IPS-NIHi7 (cell line): ENCODE data around the gene C20orf141.
"Not testable (repeated sequence)": the region's sequence is repeated elsewhere in the genome, so short reads cannot be mapped to it uniquely, and the experiment has no call there.

Experiments
- DNase-seq: peaks from one replicate; pipeline ENCODE4 v3.0.0; 2012; ENCODE audit warnings: mixed read lengths; ENCODE audit errors: extremely low spot score

The C20orf141 gene

DNA sequence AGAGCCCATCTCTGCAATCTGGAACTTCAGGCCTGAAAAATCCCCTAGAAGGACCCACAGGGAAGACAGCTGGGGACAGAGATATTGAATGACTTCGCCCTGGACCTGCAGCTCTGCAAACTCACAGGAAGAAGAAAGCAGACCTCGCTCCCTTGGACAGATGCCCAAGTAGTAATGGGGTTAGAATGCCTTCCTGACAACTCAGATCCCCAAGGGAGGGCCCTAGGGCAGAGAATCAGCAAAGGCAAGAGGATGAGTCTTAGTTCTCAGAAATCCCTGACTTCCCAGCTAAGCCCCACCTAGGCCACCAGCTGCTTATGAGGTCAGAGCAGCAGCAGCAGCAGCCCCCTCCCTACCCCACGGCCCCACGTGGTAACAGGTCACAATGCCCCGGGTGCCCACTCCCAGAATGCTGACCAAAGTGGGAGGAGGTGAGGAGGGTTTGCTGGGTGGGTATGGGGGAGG lies at the start of gene C20orf141:
Gene C20orf141, plus strand, starts transcription at position 401 of the 465 bp plus-strand sequence. CDS start 198 bp downstream, outside the sequence.
- no peak for DNase-seq

DNA sequence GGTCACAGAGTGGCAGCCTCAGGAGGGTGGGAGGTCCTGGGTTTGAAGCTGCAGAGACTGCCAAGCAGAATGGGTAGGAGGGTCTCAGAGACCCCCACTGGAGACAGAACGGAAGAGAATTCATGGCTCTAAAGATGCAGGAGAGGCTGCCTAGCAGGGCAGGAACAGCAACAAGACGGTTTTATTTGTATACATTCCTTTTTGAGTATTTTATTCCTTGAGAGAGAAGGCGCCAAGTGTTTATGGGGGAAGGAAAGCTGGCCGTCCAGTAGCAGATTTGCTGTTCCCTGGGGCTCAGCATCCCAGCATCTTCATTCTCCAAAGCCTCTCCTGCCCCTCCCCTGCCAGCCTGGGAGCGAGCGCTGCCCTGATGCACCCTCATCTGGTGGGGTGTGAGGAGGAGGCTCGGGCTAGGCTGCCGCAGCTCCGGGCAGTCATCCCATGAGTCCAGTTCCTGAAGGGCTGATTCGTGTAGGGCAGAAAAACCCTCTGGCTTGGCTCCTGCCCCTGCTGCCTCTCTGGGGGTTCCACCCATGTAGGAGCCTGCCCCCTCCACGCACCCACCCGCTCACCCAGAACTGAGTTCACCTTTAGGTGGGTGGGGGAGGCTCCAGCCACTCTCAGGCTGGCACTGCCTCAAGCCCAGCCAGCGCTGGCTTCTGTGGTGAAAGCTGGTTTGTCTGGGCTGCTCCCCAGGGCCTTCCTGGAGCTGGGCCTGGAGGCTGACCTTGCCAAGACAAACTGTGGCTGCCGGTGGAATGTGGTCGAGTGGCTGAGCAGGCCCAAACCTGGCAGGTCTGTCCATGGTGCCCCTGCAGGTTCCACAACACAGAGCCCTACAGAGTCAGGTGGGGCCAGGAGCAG lies 46.8 kb upstream of the C20orf141 start:
- DNase-seq = no peak

DNA sequence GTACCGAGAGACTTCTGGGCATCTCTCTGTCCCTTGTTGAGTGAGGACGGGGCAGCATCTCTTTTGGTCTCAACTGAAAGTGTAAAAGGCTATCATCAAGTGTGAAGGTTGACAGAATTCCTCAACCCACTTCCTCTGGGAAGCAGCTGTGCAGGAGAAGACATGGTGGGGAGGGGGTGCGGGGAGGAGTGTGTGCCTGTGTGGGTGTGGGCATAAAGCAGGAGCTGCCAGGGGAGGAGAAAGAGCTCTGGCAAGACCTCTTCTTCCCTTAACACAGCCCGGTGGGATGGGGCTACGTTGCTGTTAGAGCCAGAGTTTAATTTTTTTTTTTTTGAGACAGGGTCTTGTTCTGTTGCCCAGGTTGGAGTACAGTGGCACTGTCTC lies 46.2 kb upstream of the C20orf141 start:
- DNase-seq = no peak

- DNase-seq = not testable (repeated sequence)
These were observed 44.7 kb upstream of the C20orf141 start for GRCh38 chr20:2770091-2770490.

- no peak for DNase-seq
These were observed 43.1 kb upstream of the C20orf141 start for GRCh38 chr20:2771631-2772080.

DNA sequence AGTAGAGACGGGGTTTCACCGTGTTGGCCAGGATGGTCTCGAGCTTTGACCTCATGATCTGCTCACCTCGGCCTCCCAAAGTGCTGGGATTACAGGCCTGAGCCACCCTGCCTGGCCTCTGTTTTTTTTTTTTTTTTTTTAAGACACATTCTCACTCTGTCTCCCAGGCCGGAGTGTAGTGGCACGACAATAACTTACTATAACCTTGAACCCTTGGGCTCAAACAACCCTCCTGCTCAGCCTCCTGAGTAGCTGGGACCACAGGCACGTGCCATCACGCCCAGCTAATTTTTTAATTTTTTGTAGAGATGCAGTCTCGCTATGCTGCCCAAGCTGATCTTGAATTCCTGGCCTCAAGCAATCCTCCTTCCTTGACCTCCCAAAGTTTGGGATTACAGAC lies 41.0 kb upstream of the C20orf141 start:
- DNase-seq = no peak

DNA sequence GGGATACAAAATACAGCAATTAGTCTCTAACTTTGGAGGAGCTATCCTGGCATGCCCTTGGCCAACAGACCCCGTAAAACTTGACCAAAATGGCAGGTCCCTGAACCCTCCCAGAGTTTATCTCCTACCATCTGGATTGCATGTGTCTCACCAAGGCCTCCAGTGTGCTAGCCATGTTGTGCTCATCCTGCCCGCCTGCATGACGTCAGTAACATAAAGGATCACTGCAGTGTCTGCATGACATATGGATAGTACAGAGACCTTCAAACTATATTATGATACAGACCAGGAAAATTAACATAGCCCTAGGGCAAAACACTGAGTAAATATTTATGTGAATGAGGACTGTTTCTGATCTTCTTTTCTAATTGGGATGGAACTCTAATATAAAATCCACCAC lies 39.6 kb upstream of the C20orf141 start:
- DNase-seq = no peak

DNA sequence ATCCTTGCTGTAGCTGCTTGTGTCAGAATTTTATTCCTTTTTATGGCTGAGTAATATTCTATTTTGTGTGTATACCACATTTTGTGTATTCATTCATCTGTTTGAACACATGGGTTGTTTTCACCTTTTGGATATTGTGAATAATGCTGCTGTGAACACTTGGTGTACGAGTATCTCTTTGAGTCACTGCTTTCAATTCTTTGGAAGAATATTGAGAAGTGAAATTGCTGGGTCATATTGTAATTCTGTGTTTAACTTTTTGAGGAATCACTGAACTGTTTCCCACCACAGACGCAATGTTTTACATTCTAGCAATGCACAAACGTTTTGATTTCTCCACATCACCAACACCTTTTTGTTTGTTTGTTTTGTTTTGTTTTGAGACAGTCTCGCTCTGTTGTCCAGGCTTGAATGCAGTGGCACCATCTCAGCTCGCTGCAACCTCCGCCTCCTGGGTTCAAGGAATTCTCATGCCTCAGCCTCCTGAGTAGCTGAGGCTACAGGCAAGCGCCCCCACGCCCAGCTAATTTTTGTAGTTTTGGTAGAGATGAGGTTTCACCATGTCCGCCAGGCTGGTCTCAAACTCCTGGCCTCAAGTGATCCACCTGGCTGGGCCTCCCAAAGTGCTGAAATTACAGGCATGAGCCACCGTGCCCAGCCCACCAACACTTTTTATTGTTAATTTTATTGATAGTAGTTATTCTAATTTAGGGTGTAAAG lies 36.0 kb upstream of the C20orf141 start:
- no peak for DNase-seq

DNA sequence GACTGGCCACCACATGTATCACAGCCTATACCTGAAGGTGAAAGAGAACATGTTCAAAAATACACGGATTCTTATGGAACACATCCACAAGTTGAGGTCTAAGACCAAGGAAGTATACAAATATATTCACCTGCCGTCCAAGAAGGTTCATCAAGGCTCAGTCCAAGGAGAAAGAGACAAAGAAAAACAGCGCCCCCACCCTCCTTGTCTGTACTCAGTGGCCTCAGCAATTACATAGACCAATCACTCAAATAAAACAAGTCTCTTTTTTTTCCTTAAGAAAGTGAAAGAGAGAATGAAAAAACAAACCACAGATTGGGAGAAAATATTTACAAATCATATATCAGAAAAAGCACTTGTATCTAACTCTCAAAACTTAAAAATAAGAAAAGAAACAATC lies 33.8 kb upstream of the C20orf141 start:
- no peak for DNase-seq

GRCh38 chr20:2783908-2784566 lies 30.8 kb upstream of the C20orf141 start:
- DNase-seq = no peak

DNA sequence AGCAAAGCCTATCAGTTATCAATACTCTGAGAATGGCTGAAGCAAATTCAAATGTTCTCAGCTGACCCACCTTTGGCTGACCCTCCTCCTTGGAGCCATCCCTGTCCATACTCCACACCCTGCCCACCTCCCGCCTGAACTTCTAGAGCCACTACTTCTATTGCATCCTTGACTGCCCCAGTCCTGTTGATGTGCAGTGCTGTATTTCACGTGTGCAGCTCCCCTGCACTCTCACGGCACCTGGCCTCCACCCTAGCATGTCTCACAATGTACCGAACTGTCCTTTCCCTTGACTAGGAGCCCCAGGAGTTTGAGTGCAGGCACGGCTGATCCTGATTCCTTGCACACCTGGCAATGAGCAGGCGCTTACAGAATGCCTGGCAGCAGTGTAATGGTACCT lies 21.3 kb upstream of the C20orf141 start:
- DNase-seq = no peak

GRCh38 chr20:2794202-2794748 lies 20.5 kb upstream of the C20orf141 start:
- DNase-seq = no peak

GRCh38 chr20:2794866-2795447 lies 19.8 kb upstream of the C20orf141 start:
- no peak for DNase-seq

DNA sequence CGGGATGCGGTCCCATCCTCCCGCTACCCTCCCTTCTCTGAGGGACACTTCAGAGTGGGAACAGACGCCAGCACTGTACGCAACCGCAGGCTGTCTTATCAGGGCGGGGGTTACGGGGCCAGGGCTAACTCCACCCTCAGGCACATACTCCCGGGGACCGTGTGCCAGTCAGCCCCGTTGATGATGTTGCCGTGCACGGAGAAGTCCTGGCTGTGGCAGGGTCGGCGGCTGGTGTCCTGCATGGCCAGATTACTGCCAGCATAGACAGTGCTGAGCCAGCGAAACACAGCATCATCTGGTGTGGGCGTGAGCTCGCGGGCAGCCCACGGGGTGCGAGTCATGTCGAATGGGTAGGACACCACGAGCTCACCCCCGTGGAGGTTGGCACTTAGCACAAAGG lies 19.3 kb upstream of the C20orf141 start:
- DNase-seq = no peak

GRCh38 chr20:2796011-2796660 lies 18.7 kb upstream of the C20orf141 start:
- no peak for DNase-seq

- DNase-seq = no peak
These were observed 17.4 kb upstream of the C20orf141 start for GRCh38 chr20:2797136-2797983.

DNA sequence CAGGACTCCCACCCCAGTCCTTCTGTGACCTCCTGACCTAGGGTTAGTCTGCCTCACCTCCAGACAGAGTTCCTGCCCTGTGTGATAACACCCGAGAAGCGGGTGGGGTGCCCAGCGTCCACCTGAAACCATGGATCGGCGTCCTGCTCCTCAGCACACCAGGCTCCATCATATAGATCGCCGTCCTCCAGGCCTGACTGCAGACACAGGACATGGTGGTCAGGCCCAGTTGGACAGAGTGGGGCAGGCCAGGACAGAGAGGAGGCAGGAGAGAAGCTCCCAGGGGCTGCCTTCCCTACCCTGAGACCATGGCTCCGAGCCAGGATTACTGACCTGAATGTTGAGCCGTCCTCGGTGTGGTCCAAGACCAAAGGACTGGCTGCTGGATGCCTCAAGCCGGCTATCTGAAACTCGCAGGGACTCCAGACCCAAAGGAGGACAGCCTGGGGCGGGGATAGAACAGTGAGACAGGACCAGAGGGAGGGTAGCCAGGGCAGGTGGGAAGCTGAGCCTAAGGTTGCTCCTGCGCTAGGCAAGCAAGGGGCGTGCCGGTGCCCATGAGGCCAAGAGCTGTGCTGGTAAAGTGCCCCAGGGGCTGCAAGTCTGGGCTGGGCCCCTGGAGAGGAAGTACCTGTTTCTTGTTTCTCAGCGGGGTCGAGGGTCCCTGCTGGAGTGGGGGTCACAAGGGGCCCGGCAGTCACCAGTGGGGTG lies 16.5 kb upstream of the C20orf141 start:
- no peak for DNase-seq

GRCh38 chr20:2798814-2799213 lies 16.0 kb upstream of the C20orf141 start:
- DNase-seq = peak; percentile 75

GRCh38 chr20:2799271-2799670 lies 15.5 kb upstream of the C20orf141 start:
- DNase-seq = no peak
